ENCODE data around the gene ACAD10.
"Not testable (repeated sequence)": the region's sequence is repeated elsewhere in the genome, so short reads cannot be mapped to it uniquely, and the experiment has no call there.

The ACAD10 gene

GRCh38 chr12:111685811-111686573 is at the start of gene ACAD10, which contains the start of gene BRAP:
Gene ACAD10 (plus strand): TSS chr12:111686053. CDS start chr12:111692710, 6,657 bp downstream.
Gene BRAP (minus strand): TSS chr12:111685956. CDS start chr12:111685792, 164 bp downstream.
- DNase-seq (ENCODE audit: low read depth) = peak; percentile 87

GRCh38 chr12:111636209-111636945 is 49.5 kb upstream of the ACAD10 start:
- DNase-seq (ENCODE audit: low read depth) = no peak

GRCh38 chr12:111638556-111638955 is 47.3 kb upstream of the ACAD10 start:
- DNase-seq (ENCODE audit: low read depth) = no peak

GRCh38 chr12:111640506-111640905 is 45.3 kb upstream of the ACAD10 start:
- no peak for DNase-seq (ENCODE audit: low read depth)

- DNase-seq (ENCODE audit: low read depth) = no peak
These were observed 43.0 kb upstream of the ACAD10 start for GRCh38 chr12:111642681-111643426.

- DNase-seq (ENCODE audit: low read depth) = no peak
These were observed 42.4 kb upstream of the ACAD10 start for GRCh38 chr12:111643427-111643826.

- no peak for DNase-seq (ENCODE audit: low read depth)
These were observed 40.4 kb upstream of the ACAD10 start for GRCh38 chr12:111645433-111645832.

GRCh38 chr12:111650912-111651311 is 34.9 kb upstream of the ACAD10 start:
- no peak for DNase-seq (ENCODE audit: low read depth)

GRCh38 chr12:111652530-111652929 is 33.3 kb upstream of the ACAD10 start:
- DNase-seq (ENCODE audit: low read depth) = not testable (repeated sequence)

GRCh38 chr12:111653596-111653995 is 32.3 kb upstream of the ACAD10 start:
- no peak for DNase-seq (ENCODE audit: low read depth)

- DNase-seq (ENCODE audit: low read depth) = no peak
These were observed 30.5 kb upstream of the ACAD10 start for GRCh38 chr12:111655356-111655755.

- DNase-seq (ENCODE audit: low read depth) = no peak
These were observed 29.8 kb upstream of the ACAD10 start for GRCh38 chr12:111656016-111656415.

- no peak for DNase-seq (ENCODE audit: low read depth)
These were observed 21.4 kb upstream of the ACAD10 start for GRCh38 chr12:111664499-111664898.

- no peak for DNase-seq (ENCODE audit: low read depth)
These were observed 20.6 kb upstream of the ACAD10 start for GRCh38 chr12:111664961-111665865.

- DNase-seq (ENCODE audit: low read depth) = no peak
These were observed 13.0 kb upstream of the ACAD10 start for GRCh38 chr12:111672822-111673381.

GRCh38 chr12:111673503-111673902 is 12.3 kb upstream of the ACAD10 start:
- DNase-seq (ENCODE audit: low read depth) = no peak

GRCh38 chr12:111677186-111677585 is 8.7 kb upstream of the ACAD10 start:
- no peak for DNase-seq (ENCODE audit: low read depth)

- DNase-seq (ENCODE audit: low read depth) = not testable (repeated sequence)
These were observed 1.2 kb upstream of the ACAD10 start for GRCh38 chr12:111684485-111685198.

- no peak for DNase-seq (ENCODE audit: low read depth)
These were observed 487 bp upstream of the ACAD10 start for GRCh38 chr12:111685322-111685810.

GRCh38 chr12:111686574-111687105 is 787 bp downstream of the ACAD10 start:
- no peak for DNase-seq (ENCODE audit: low read depth)
